ENCODE data around the gene GSN.

GSN gene

GRCh38 chr9:121275781-121276658 is 8.1 kb downstream of the GSN start:
- H3F3A ChIP-seq (ENCODE audit: control insufficient read depth, insufficient read depth) = no peaks in the 10 kb centered on the region
- peaks cover 8% of the 10 kb centered on the region for H3K4me1 ChIP-seq (ENCODE audit: control insufficient read depth, low read length)
- no peak overlapping the region for H3K27ac ChIP-seq (ENCODE audit: low read depth, low read length)

GRCh38 chr9:121277026-121277425 is 9.1 kb downstream of the GSN start:
- Histone ChIP-seq H3K27ac (ENCODE audit: low read depth, low read length) (no peak overlapping the region), H3K4me3 (ENCODE audit: low read length) (no peak overlapping the region), H3K27me3 (ENCODE audit: control insufficient read depth, low read length) (no peaks in the 10 kb centered on the region), H3K36me3 (ENCODE audit: control insufficient read depth, low read length) (no peaks in the 10 kb centered on the region), H3K4me1 (ENCODE audit: control insufficient read depth, low read length) (peaks cover 8% of the 10 kb centered on the region), H3K79me2 (ENCODE audit: control insufficient read depth, low read length) (no peaks in the 10 kb centered on the region), H3F3A (ENCODE audit: control insufficient read depth, insufficient read depth) (no peaks in the 10 kb centered on the region), H3K9me2 (replicated peaks; ENCODE audit: control insufficient read depth, low read length) (no peaks in the 10 kb centered on the region), H3K9me3 (ENCODE audit: control insufficient read depth, insufficient read depth, low read length) (no peaks in the 10 kb centered on the region), H4K20me1 (ENCODE audit: control insufficient read depth, insufficient read depth, low read depth, low read length) (no peaks in the 10 kb centered on the region), H3K4me2 (ENCODE audit: low read length) (no peak overlapping the region)
- TF ChIP-seq EZH2phosphoT487 (IDR thresholded peaks at IDR 0.05; ENCODE audit: borderline replicate concordance, low read length) (no peak), CTCF (IDR thresholded peaks at IDR 0.05; ENCODE audit: low read depth, low read length, poor library complexity, severe bottlenecking) (no peak)

More at GRCh38 chr9:121275781-121276658, 8.1 kb downstream of the GSN start:
- H3K4me3 ChIP-seq (ENCODE audit: low read length) = no peak overlapping the region
- H3K4me2 ChIP-seq (ENCODE audit: low read length) = no peak overlapping the region
- no peaks in the 10 kb centered on the region for H3K9me3 ChIP-seq (ENCODE audit: control insufficient read depth, insufficient read depth, low read length)
- H3K79me2 ChIP-seq (ENCODE audit: control insufficient read depth, low read length) = no peaks in the 10 kb centered on the region
- no peaks in the 10 kb centered on the region for H3K36me3 ChIP-seq (ENCODE audit: control insufficient read depth, low read length)
- no peaks in the 10 kb centered on the region for H3K27me3 ChIP-seq (ENCODE audit: control insufficient read depth, low read length)
- no peak for TF ChIP-seq CTCF (IDR thresholded peaks at IDR 0.05; ENCODE audit: low read depth, low read length, poor library complexity, severe bottlenecking)
- no peaks in the 10 kb centered on the region for H3K9me2 ChIP-seq (replicated peaks; ENCODE audit: control insufficient read depth, low read length)
- no peaks in the 10 kb centered on the region for H4K20me1 ChIP-seq (ENCODE audit: control insufficient read depth, insufficient read depth, low read depth, low read length)

GRCh38 chr9:121277518-121278295 is 9.7 kb downstream of the GSN start:
- Histone ChIP-seq H3F3A (ENCODE audit: control insufficient read depth, insufficient read depth) (no peaks in the 10 kb centered on the region), H3K27ac (ENCODE audit: low read depth, low read length) (no peak overlapping the region), H3K79me2 (ENCODE audit: control insufficient read depth, low read length) (no peaks in the 10 kb centered on the region), H3K9me2 (replicated peaks; ENCODE audit: control insufficient read depth, low read length) (no peaks in the 10 kb centered on the region), H3K9me3 (ENCODE audit: control insufficient read depth, insufficient read depth, low read length) (no peaks in the 10 kb centered on the region), H3K4me3 (ENCODE audit: low read length) (no peak overlapping the region), H4K20me1 (ENCODE audit: control insufficient read depth, insufficient read depth, low read depth, low read length) (no peaks in the 10 kb centered on the region), H3K4me2 (ENCODE audit: low read length) (no peak overlapping the region), H3K36me3 (ENCODE audit: control insufficient read depth, low read length) (no peaks in the 10 kb centered on the region), H3K27me3 (ENCODE audit: control insufficient read depth, low read length) (no peaks in the 10 kb centered on the region), H3K4me1 (ENCODE audit: control insufficient read depth, low read length) (peaks cover 8% of the 10 kb centered on the region)
- TF ChIP-seq CTCF (IDR thresholded peaks at IDR 0.05; ENCODE audit: low read depth, low read length, poor library complexity, severe bottlenecking) (no peak), EZH2phosphoT487 (IDR thresholded peaks at IDR 0.05; ENCODE audit: borderline replicate concordance, low read length) (no peak)
